ENCODE measurements around the gene SLC39A2. TPM values are rescaled to one million over a fixed set of nuclear protein-coding genes. Genes with fewer than 3 reads are reported as not detected.

Gene SLC39A2, protein sequence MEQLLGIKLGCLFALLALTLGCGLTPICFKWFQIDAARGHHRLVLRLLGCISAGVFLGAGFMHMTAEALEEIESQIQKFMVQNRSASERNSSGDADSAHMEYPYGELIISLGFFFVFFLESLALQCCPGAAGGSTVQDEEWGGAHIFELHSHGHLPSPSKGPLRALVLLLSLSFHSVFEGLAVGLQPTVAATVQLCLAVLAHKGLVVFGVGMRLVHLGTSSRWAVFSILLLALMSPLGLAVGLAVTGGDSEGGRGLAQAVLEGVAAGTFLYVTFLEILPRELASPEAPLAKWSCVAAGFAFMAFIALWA
- total RNA-seq = not detected in 2 replicates

DNA sequence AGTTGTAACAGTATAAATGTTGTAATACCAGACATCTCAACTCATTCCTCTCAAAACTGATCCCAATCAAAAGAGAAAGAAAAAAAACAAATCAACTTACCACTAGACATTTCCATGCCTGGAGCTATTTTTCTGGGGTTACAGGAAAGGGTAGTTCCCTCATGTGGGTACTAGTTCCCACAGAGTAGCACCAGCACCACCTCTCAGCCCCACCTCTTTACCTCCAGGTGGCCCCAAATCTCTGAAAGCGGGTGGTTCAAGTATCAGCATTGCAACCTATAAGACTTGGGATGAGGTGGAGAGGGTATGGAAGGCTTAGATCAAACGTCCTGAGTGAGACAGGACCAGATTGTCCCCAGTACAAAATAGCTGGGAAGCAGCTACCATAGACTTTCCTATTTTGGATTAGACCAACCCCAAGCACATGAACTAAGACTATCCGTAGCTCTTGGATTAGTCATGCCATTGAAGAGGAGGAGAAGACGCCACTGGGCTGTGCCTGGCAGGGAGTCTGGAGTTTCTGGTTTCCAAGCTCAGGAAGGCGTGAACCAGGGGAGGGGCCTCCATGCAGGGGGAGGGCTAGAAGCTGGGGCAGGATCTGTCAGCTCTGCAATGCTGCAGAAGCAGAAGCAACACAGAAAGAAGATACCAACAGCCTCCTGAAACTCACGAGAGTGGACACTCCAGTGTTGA lies at the start of gene SLC39A2:
TSS of gene SLC39A2 (plus strand) at position 620 of the 693 bp plus-strand sequence. CDS start 154 bp downstream, outside the sequence.

DNA sequence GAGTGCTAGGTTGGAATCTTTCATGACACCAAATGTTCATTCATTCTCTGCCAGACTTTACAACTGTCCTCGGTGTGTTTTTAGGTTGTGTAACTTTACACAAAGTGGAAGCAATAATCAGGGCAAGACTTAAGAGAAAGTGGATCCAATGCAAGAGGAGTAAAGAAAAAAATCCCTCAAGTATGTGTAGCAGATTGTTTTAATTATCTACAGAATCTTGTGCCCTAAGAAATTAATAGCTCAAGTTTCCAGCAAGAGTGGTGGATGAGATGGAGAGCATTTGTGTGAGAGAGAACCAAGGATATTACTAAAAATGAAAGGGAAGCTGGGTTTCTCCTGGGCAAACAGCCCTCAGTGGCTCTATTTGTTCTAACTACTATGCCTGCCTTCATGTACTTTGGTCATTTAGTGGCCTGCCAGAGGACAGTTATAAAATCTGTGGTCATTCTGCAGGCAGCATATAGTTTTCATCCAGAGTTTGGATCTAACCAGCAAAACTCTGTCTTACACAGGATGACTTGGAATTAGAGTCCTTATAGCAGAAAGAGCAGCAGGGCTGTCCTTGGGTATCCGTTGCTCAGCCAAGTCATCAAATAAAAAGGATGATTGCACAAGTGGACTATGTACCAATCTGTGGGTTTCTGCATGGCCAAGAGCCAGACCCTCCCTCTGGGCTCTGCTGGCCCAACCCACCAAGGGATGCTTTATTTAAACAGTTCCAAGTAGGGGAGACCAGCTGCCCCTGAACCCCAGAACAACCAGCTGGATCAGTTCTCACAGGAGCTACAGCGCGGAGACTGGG lies 44.2 kb upstream of the SLC39A2 start, which contains the start of gene RNASE2:
TSS of gene RNASE2 (plus strand) at position 752 of the 802 bp plus-strand sequence. CDS start 285 bp downstream, outside the sequence.

DNA sequence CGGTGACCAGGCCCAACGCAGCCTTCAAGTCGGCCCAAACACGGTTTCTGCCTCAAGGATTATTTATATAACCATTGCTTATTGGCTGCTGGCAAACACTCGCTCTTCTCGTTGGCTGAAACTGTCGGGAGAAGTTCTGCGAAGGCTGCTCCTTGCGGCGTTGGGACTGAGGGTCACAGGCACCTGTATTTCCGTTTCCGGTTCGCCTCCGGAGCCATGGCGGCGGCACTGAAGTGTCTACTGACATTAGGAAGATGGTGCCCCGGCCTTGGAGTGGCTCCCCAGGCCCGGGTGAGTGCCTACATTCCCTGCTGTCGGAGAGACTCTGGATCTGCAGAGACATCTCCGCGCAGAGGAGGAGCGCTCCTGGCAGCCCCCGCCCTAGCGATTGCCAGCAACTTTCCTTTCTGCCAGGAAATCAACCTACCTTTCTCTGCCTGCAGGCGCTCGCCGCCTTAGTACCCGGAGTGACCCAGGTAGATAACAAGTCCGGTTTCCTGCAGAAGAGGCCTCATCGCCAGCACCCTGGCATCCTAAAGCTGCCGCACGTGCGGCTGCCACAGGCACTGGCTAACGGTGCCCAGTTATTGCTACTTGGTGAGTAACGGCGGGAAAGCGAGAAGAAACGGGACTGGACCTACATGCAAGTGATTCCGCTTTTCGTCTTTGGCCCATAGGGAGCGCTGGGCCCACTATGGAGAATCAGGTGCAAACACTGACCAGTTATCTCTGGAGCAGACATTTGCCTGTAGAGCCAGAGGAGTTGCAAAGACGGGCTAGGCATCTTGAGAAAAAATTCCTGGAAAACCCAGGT lies 9.1 kb upstream of the SLC39A2 start, which contains the start of gene METTL17:
TSS of gene METTL17 (plus strand) at position 194 of the 814 bp plus-strand sequence. CDS start at position 217, 23 bp downstream.

DNA sequence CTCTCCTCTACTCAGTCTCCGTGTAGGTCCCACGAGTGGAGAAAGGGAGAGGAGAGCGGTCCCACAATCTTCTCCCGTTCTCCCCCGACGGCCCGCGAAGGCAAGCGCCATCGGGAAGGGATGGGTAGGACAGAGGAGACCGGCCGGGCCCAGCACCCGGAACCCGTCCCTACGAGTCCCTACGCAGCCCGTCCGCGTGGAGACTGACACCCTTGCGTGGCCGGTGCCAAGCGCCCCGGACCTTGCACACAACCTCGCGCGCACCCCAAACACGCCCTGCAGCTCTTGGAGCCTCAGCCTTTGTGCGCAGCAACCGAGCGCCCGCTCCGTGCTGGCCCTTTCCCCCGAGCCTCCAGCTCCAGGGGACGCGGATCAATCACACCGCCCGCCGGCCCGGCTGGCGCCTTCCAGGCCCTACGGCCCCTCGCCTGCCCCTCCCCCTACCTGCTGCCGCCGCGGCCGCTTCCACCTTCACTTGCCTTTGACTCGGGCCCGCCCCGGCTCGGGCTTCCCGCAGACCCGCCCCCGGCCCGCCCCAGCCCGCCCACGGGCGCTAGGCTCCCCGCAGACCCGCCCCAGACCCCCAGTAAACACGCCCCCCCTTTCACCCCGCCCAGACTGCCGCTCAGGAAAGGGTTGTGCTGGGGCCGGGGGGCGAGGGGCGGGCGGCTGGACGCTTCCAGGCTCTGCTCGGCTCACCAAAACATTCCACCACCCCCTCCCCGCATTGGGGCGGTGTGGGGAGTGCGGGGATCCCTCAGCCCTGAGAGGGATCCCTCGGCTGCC lies 25.7 kb downstream of the SLC39A2 start, which contains the start of gene NDRG2:
TSS of gene NDRG2 (minus strand) at position 477 of the 786 bp plus-strand sequence. CDS start 1,746 bp downstream, outside the sequence.

GRCh38 chr14:21029917-21030316 lies 30.8 kb downstream of the SLC39A2 start, which contains the start of gene TPPP2:
Gene TPPP2, plus strand, starts transcription at chr14:21030217. Its CDS starts 365 bp downstream, at chr14:21030582.

DNA sequence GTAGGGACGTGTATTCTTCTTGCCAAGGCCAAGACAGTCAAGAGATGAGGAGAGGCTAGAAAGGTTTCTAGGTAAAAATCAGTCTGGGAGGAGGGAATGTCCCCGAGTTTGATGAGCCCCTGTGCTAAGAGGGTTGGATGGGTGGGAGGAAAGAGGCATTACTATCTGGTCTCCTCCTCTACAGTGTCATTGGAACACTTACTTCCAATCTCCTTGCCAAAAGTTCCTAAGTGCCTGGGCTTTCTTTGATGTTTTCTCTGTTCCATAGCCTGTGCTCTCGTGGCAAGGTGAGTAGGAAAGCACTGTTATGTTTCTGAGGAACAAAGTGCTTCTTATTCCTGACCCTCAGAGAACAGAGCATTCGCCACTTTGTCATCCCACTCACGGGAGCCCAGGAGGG lies 35.6 kb downstream of the SLC39A2 start, which contains the start of gene RNASE13:
TSS of gene RNASE13 (minus strand) at position 101 of the 400 bp plus-strand sequence. CDS start 519 bp downstream, outside the sequence.

DNA sequence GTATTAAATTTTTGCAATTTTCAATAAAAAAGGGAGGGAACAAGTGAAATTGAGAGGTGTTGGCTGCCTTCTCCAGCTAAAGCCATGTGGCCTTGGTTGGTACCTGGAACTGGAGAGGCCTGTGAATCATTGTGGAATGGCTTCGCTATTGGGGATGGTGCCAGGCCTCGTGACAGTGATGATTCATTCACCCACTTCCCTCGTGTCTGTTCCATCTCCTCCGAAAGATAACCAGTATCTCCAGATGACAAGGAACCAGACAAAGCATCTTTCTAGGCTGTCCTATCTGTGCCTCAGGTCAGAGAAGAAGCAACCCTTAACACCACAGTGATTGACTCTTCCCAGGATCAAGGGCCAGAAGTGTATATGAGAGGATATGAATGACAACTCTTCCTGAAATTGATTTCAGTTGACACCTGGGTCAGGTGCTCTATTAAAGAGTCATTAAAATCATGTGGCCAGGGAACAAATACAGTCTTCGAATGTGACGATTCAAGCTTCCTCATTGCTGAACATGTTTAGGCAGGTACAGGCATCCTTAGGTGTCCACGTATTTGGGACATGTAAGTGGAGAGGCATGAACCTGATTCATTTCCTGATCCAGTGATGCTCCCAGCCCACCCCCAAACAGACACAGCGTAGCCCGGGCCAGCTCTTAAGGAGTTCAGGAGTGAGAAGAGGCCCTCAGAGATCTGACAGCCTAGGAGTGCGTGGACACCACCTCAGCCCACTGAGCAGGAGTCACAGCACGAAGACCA lies 42.8 kb downstream of the SLC39A2 start, which contains the start of gene RNASE7:
TSS of gene RNASE7 (plus strand) at position 687 of the 758 bp plus-strand sequence. CDS start 631 bp downstream, outside the sequence.

Small RNA genes within 50 kb of the gene (small RNA-seq; reads per million reads assigned to genes)
- gene RN7SL189P = not detected

Other genes starting within 250 kb of the SLC39A2 start
- not detected in 2 replicates for gene EDDM3B, start 230.9 kb upstream of the SLC39A2 start, total RNA-seq
- gene RNASE6, start 218.0 kb upstream of the SLC39A2 start, total RNA-seq = 0.38 and 0.65 TPM in 2 replicates
- gene RNASE1, start 196.4 kb upstream of the SLC39A2 start, total RNA-seq = 34.0 and 52.4 TPM in 2 replicates
- not detected in 2 replicates for gene RNASE3, start 107.9 kb upstream of the SLC39A2 start, total RNA-seq
- not detected in 2 replicates for gene RNASE2, start 43.8 kb upstream of the SLC39A2 start, total RNA-seq
- 38.2 and 48.1 TPM in 2 replicates for gene METTL17, start 9.3 kb upstream of the SLC39A2 start, total RNA-seq
- gene NDRG2, start 25.8 kb downstream of the SLC39A2 start, total RNA-seq = 0.29 TPM in 1 of 2 replicates, not detected in the other
- not detected in 2 replicates for gene TPPP2, start 30.9 kb downstream of the SLC39A2 start, total RNA-seq
- gene RNASE13, start 35.5 kb downstream of the SLC39A2 start, total RNA-seq = not detected in 2 replicates
- not detected in 2 replicates for gene RNASE7, start 43.1 kb downstream of the SLC39A2 start, total RNA-seq
- gene RNASE8, start 58.5 kb downstream of the SLC39A2 start, total RNA-seq = not detected in 2 replicates
- gene ARHGEF40, start 71.0 kb downstream of the SLC39A2 start, total RNA-seq = 2.9 and 4.6 TPM in 2 replicates
- gene ZNF219, start 99.4 kb downstream of the SLC39A2 start, total RNA-seq = 8.1 and 10.8 TPM in 2 replicates
- not detected in 2 replicates for gene TMEM253, start 101.8 kb downstream of the SLC39A2 start, total RNA-seq
- not detected in 2 replicates for gene OR5AU1, start 156.8 kb downstream of the SLC39A2 start, total RNA-seq